OCI-LY1 (cell line): Measurements from ENCODE around the gene GPR45.

ENCODE experiments used
- H2AFZ ChIP-seq: fragments of 200-600 bp; sonication (generic), shearing (Covaris generic); 2 replicates; pipeline ENCODE4 v1.6.0; 2014; ENCODE audit warnings: antibody characterized with exemption, mild to moderate bottlenecking, low read length
- H3F3A ChIP-seq: fragments of 200-600 bp; sonication (generic), shearing (Covaris generic); 2 replicates; pipeline ENCODE4 v1.6.0; 2014; ENCODE audit warnings: mild to moderate bottlenecking, antibody characterized with exemption, low read length, moderate library complexity; ENCODE audit not compliant: insufficient read depth
- H3K27ac ChIP-seq: fragments of 200-600 bp; sonication (generic); 2 replicates; pipeline ENCODE4 v1.5.1; 2014; ENCODE audit warnings: low read length, mixed run types, mild to moderate bottlenecking, low read depth; ENCODE audit not compliant: poor library complexity, severe bottlenecking
- H3K27me3 ChIP-seq: fragments of 200-600 bp; sonication (generic); 2 replicates; pipeline ENCODE4 v1.6.0; 2014; ENCODE audit warnings: antibody characterized with exemption, mild to moderate bottlenecking, low read length, moderate library complexity; ENCODE audit not compliant: insufficient read depth
- H3K36me3 ChIP-seq: fragments of 200-600 bp; sonication (generic); 2 replicates; pipeline ENCODE4 v1.6.1; 2014; ENCODE audit warnings: mild to moderate bottlenecking, antibody characterized with exemption, low read length, moderate library complexity, mixed read lengths; ENCODE audit not compliant: insufficient read depth
- H3K4me1 ChIP-seq: fragments of 200-600 bp; sonication (generic); 2 replicates; pipeline ENCODE4 v1.5.1; 2014; ENCODE audit warnings: mild to moderate bottlenecking, low read length, moderate library complexity; ENCODE audit not compliant: insufficient read depth, severe bottlenecking
- H3K4me2 ChIP-seq: fragments of 200-600 bp; sonication (generic), shearing (Covaris generic); 2 replicates; pipeline ENCODE4 v1.6.1; 2014; ENCODE audit warnings: low read length
- H3K4me3 ChIP-seq: fragments of 200-600 bp; sonication (generic); 2 replicates; pipeline ENCODE4 v1.5.1; 2014; ENCODE audit warnings: low read length, low read depth, mild to moderate bottlenecking, mixed read lengths; ENCODE audit not compliant: poor library complexity, severe bottlenecking
- H3K79me2 ChIP-seq: fragments of 200-600 bp; shearing (Covaris generic); 2 replicates; pipeline ENCODE4 v1.6.1; 2016; ENCODE audit warnings: mixed run types, low read length, mixed read lengths; ENCODE audit not compliant: insufficient read depth
- H3K9ac ChIP-seq: fragments of 200-600 bp; sonication (generic), shearing (Covaris generic); 2 replicates; pipeline ENCODE4 v1.6.1; 2014; ENCODE audit warnings: mild to moderate bottlenecking, low read length, mixed read lengths
- H3K9me2 ChIP-seq: fragments of 200-600 bp; sonication (generic), shearing (Covaris generic); 2 replicates; pipeline ENCODE4 v1.6.1; 2014; ENCODE audit warnings: low read depth, mild to moderate bottlenecking, low read length, mixed read lengths
- H3K9me3 ChIP-seq: fragments of 200-600 bp; shearing (Covaris generic); 2 replicates; pipeline ENCODE4 v1.6.1; 2014; ENCODE audit warnings: low read length, mixed read lengths
- H4K20me1 ChIP-seq: fragments of 200-600 bp; sonication (generic), shearing (Covaris generic); 2 replicates; pipeline ENCODE4 v1.6.0; 2016; ENCODE audit warnings: mild to moderate bottlenecking, low read length; ENCODE audit not compliant: insufficient read depth
- CTCF ChIP-seq: fragments of 200-600 bp; sonication (generic), shearing (Covaris generic); IDR thresholded peaks from 2 replicates; pipeline ENCODE4 v1.5.1; 2017; ENCODE audit warnings: mild to moderate bottlenecking, antibody characterized with exemption, low read length, moderate library complexity, mixed read lengths
- EZH2 ChIP-seq: fragments of 200-600 bp; sonication (generic), shearing (Covaris generic); IDR thresholded peaks from 2 replicates; pipeline ENCODE4 v1.8.0; 2017; ENCODE audit warnings: borderline replicate concordance, mixed run types, mild to moderate bottlenecking, antibody characterized with exemption, low read length, moderate library complexity, mixed read lengths

The GPR45 gene

GRCh38 chr2:105231232-105231619 is 10.3 kb upstream of the GPR45 start:
- H3K4me3 ChIP-seq, result no peak overlapping the region
- H3K4me1 ChIP-seq, result no peaks in the 10 kb centered on the region
- H3K9ac ChIP-seq, result no peak overlapping the region
- H3K36me3 ChIP-seq, result no peaks in the 10 kb centered on the region
- no peaks in the 10 kb centered on the region for H3F3A ChIP-seq
- H2AFZ ChIP-seq, result no peak overlapping the region
- no peak overlapping the region for H3K27ac ChIP-seq
- no peak overlapping the region for H3K4me2 ChIP-seq
- no peaks in the 10 kb centered on the region for H3K9me3 ChIP-seq
- H3K9me2 ChIP-seq, result no peaks in the 10 kb centered on the region
- H3K79me2 ChIP-seq, result no peaks in the 10 kb centered on the region
- H3K27me3 ChIP-seq, result no peaks in the 10 kb centered on the region
- H4K20me1 ChIP-seq, result no peaks in the 10 kb centered on the region
- TF ChIP-seq CTCF (no peak), EZH2 (no peak)

- no peaks in the 10 kb centered on the region for H3K9me2 ChIP-seq
- H3K4me2 ChIP-seq, result no peak overlapping the region
- H4K20me1 ChIP-seq, result no peaks in the 10 kb centered on the region
- H3K9ac ChIP-seq, result no peak overlapping the region
- no peaks in the 10 kb centered on the region for H3K79me2 ChIP-seq
- H3K36me3 ChIP-seq, result no peaks in the 10 kb centered on the region
- H3K9me3 ChIP-seq, result no peaks in the 10 kb centered on the region
- no peak overlapping the region for H2AFZ ChIP-seq
- H3K27ac ChIP-seq, result no peak overlapping the region
- H3K4me3 ChIP-seq, result no peak overlapping the region
- TF ChIP-seq CTCF, result peak; percentile 76
- TF ChIP-seq EZH2, result no peak
- no peaks in the 10 kb centered on the region for H3F3A ChIP-seq
- no peaks in the 10 kb centered on the region for H3K27me3 ChIP-seq
- no peaks in the 10 kb centered on the region for H3K4me1 ChIP-seq
Observed at GRCh38 chr2:105235388-105236059, 6.0 kb upstream of the GPR45 start.

- no peak overlapping the region for H3K9ac ChIP-seq
- TF ChIP-seq EZH2, result no peak
- TF ChIP-seq CTCF, result no peak
- no peaks in the 10 kb centered on the region for H3K79me2 ChIP-seq
- H3K4me1 ChIP-seq, result no peaks in the 10 kb centered on the region
- H3K9me2 ChIP-seq, result no peaks in the 10 kb centered on the region
- H3K4me2 ChIP-seq, result no peak overlapping the region
- no peaks in the 10 kb centered on the region for H3K9me3 ChIP-seq
- no peak overlapping the region for H3K4me3 ChIP-seq
- H3K27me3 ChIP-seq, result no peaks in the 10 kb centered on the region
- no peaks in the 10 kb centered on the region for H3F3A ChIP-seq
- H2AFZ ChIP-seq, result no peak overlapping the region
- H4K20me1 ChIP-seq, result no peaks in the 10 kb centered on the region
- no peak overlapping the region for H3K27ac ChIP-seq
- H3K36me3 ChIP-seq, result no peaks in the 10 kb centered on the region
Observed at GRCh38 chr2:105236060-105236424, 5.5 kb upstream of the GPR45 start.
